NCI-H1105 (cell line): ENCODE data around the gene PIK3C2G.

ENCODE experiments used
- DNase-seq: peaks from one replicate; lab custom pipeline; 2025; lab: John Stamatoyannopoulos, UW

PIK3C2G gene

DNA sequence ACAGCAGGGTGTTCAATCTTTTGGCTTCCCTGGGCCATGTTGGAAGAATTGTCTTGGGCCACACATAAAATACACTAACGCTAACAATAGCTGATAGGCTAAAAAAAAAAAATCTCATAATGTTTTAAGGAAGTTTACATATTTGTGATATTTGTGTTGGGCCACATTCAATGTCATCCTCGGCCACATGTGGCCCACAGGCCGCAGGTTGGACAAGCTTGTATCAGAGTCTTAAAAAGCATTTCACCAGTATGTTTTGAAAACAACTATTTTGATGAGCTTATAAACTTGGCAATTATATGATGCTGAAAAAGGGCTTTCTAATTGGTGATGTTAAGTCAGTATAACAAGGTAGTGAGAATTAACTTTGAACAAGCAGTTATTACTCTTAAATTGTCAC, 78.9 kb downstream of the PIK3C2G start:
- no peak for DNase-seq

DNA sequence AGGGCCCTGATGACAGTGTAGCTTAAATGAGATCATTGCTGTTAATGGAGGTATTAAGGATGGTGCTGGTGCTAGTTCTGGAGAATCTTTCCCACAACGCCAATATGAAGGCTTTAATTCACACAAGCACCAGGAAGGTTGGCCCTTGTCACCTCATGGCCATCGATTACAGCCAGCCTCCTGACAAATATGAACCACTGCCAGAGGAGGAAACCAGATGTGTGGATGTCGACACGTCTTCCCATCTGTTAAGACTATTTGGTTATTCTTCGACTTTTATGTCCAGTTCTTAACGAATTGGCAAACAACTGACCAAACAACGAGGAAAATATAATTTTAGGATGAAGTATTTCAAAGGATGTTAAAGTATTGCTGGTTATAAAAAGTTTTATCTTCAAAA, 79.5 kb downstream of the PIK3C2G start:
- no peak for DNase-seq

- DNase-seq, result no peak
Measured at GRCh38 chr12:18343708-18344107, 82.4 kb downstream of the PIK3C2G start.

DNA sequence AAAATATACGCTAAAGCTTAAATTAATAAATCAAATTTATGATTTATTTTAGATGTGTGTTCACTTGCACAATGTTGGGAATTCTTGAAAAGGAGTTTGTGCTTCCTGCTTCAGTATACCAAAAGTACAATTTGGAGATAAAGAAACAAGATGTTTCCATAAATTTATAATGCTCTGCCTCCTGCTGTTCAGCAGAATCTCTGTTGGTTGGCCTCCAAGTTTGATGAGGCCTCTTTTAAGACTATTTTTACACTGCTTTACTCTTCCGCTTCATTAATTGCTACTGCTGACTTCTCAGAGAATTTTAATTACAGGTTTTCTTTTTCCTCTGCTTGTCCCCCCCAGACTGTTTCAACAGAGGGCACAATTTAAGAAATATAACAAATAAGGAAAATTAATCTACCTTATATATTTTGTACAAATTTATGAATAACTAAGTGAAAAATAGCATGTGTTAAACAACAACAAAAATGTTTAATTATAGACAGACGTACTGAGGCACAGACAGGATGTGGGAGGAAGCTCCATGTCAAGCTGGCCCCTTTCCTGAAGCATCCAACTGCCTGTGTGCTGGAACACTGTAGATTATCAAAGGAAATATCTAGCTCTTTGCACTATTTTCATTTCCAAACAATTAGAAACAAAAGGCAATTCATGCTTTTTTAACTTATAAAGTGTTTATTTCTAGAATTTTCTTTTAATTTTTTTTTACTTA, 83.9 kb downstream of the PIK3C2G start:
- no peak for DNase-seq

DNA sequence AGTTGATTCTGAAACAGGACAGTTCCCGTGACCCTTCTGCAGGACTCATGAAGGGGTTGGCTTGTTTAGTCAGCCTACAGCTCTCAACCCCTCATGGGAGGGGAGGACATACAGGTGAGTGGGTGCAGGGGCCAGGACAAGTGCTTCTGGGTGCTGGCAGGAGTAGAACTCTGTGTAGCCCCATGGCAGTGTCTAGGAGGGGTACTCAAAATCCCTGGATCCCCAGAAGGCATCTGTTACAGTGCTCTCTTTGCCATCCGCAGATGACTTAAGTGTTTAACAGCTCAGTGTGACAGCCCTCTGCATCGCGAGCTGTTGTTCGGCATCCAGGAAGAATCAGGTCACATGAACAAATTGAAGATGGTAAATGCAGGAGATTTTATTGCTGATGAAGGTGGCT, 91.0 kb downstream of the PIK3C2G start:
- DNase-seq, result no peak

- no peak for DNase-seq
Measured at GRCh38 chr12:18355429-18355828, 94.1 kb downstream of the PIK3C2G start.

- no peak for DNase-seq
Measured at GRCh38 chr12:18358077-18358476, 96.8 kb downstream of the PIK3C2G start.

DNA sequence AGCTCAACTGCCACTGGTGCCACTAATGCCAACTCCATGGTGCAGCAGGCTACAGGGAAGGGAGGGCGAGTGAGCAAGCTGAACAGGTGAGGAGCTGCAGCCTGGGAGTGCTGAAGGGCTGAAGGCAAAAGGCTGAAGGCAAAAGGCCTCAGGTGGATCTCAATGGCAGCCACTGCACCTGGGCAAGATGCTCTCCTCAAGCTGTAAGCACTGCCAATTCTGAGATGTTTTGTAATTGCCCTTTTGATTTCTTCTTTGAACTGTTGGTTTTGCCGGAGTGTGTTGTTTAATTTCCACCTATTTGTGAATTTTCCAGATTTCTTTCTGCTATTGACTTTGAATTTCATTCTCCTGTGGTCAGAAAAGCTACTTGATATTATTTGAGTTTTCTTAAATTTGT, 97.6 kb downstream of the PIK3C2G start:
- DNase-seq, result no peak

GRCh38 chr12:18361433-18361832, 100.1 kb downstream of the PIK3C2G start:
- no peak for DNase-seq

DNA sequence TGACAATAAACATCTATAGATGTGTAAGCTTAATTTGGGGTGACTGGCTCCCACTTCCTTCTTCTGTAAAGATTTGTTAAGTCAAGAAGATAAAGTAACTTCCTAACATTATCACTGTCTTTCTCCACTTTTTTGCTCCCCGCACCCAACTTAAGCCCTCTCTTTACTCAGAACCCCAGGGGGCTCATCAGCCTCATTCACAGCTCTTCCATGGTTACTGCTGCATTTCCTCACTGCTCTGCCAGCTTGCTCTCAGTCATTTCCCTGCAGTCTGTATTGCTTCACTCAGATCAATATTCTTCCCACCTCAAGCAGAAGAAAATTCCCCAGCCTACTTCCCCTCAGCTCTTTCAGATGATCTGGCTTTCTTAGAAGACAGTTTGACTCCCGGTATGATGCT, 102.0 kb downstream of the PIK3C2G start:
- DNase-seq, result no peak

DNA sequence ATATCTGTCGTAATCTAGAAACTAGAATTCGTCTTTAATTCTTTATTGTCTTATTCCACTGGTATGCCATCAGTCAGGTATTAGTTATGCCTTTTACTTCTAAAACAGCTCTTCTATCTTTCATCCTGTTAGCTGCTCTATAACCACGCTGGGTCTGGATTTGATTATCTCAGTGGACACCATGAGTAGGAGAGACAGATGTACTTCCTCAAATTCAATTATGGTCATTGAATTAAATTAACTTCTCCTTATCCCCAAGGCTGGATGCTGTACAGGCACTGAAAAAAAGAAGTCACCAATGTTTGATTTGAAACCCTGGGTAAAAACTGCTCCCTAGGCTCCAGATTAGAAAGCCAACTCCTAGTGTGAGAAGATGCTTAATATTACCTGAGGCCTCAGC, 107.3 kb downstream of the PIK3C2G start:
- DNase-seq, result no peak

DNA sequence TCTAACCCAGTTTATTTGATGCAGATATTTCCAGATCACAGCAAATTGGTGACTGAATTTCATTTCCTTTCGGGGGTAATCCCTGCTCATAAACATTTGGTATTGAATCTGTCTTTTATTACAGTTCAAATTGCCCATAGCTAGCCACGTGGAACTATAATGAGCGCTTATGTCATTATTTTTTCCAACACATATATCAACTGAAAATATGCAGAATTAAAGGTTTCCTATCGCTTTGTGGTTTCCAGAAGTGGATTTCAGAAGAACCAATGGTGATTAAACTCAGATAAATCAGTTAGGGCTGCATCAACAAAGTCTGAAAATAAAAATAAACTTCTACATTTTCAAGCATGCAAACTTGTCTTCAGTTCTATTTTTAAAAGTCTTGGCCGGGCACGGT, 111.9 kb downstream of the PIK3C2G start:
- no peak for DNase-seq

GRCh38 chr12:18375131-18375530, 113.8 kb downstream of the PIK3C2G start:
- DNase-seq, result no peak

DNA sequence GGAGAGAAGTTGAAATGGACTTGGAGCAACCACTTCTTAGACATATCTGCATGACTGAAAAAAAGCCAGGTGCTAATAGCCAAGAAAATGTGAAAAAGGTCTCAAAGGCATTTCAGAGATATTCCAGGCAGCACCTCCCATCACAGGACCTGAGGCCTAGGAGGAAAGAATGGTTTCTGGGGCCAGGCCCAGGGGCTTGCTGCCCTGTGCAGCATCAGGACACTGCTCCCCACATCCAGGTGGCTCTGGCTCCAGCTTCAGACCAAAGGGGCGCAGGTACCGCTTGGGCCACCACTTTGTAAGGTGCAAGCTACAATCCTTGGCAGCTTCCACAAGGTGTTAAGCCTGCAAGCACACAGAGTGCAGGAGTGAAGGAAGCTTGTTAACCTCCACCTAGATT, 114.3 kb downstream of the PIK3C2G start:
- DNase-seq, result no peak

GRCh38 chr12:18382236-18382885, 121.0 kb downstream of the PIK3C2G start:
- no peak for DNase-seq

GRCh38 chr12:18383203-18383602, 121.9 kb downstream of the PIK3C2G start:
- DNase-seq, result no peak

DNA sequence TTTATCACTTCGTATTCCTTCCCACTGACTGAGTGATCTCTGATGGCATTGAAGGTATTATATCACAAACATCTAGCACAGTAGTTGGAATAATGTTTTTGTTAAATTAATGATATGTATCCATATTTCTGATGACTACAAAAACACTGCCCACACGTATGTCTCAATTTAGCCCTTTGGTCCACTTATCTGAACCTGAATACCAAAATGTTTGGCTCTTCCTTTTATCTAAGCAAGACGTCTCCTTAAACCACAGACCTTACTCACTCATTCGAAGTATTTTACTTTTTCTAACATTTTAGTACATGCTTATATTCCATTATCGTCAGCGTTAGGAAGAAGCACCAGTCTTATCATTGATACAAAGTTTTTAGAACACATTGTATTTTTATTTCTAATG, 126.4 kb downstream of the PIK3C2G start:
- DNase-seq, result no peak

- DNase-seq, result no peak
Measured at GRCh38 chr12:18389820-18390219, 128.5 kb downstream of the PIK3C2G start.

DNA sequence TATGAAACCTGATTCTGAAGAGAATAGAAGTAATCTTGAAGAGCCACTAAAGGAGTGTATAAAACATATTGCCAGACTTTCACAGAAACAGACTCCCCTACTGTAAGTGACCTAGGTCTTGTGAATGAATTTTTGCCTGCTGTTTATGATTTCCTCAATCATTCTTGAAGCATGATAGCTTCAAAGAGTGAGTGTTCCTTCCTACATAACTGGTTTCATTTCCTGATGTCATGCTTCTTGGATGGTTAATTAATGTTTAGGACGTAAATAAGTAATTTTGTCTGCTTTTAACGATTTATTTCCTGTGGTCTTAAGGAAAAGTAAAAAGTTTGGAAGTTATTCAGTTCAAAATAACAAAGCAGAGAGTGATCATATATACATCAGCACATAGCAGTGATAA, 129.8 kb downstream of the PIK3C2G start:
- DNase-seq, result no peak

DNA sequence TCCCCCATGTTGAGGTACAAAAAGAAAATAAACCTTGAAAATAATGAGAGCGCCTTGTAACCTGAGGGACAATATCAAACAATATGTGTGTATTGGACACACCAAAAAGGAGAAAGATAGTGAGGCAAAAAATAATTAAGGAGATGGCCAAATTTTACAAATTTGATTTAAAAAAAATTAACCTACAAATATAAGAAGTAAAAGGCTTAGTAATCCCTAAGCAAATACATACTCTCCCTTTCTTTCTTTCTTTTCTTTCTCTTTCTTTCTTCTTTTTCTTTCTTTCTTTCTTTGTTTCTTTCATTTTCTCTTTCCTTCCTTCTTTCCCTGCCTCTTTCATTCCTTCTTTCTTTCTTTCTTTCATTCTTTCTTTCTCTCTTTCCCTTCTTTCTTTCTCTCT, 133.4 kb downstream of the PIK3C2G start:
- DNase-seq, result no peak

DNA sequence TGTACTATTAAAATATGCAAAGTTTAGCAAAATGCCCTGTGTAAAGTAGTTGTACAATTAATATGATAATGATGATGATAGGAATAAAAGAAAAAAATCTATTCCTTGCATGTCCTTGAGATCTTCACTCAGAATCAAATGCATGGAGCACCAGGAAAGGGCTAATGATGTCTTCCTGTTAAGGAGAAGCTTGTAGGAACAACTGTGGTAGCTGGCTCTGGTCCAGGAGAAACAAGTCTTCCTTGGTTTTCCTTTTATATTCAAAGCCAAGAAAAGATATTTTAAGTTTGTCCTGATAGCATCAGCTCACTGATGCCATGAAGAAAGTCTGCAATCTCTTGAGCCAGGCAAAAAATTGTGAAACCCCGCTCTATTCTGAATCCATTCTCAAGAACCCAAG, 138.9 kb downstream of the PIK3C2G start:
- DNase-seq, result no peak

GRCh38 chr12:18402872-18403611, 141.7 kb downstream of the PIK3C2G start:
- no peak for DNase-seq

GRCh38 chr12:18411453-18411852, 150.1 kb downstream of the PIK3C2G start:
- no peak for DNase-seq
